ENCODE data around the gene BPIFA1.
A peak's percentile ranks its signal among the peaks of the same experiment; 100 is the strongest.

The BPIFA1 gene

GRCh38 chr20:33235696-33236095, at the start of gene BPIFA1:
BPIFA1 (plus strand) TSS chr20:33235996; CDS start chr20:33237712, 1,716 bp downstream.
- no peak for DNase-seq (ENCODE audit: low read depth)

GRCh38 chr20:33187491-33187890, 48.3 kb upstream of the BPIFA1 start:
- DNase-seq (ENCODE audit: low read depth), result no peak

GRCh38 chr20:33188421-33188820, 47.4 kb upstream of the BPIFA1 start:
- no peak for DNase-seq (ENCODE audit: low read depth)

- DNase-seq (ENCODE audit: low read depth), result no peak
Measured at GRCh38 chr20:33191484-33191883, 44.3 kb upstream of the BPIFA1 start.

GRCh38 chr20:33191955-33192354, 43.8 kb upstream of the BPIFA1 start:
- DNase-seq (ENCODE audit: low read depth), result no peak

GRCh38 chr20:33192912-33193501, 42.8 kb upstream of the BPIFA1 start:
- no peak for DNase-seq (ENCODE audit: low read depth)

GRCh38 chr20:33199026-33199425, 36.8 kb upstream of the BPIFA1 start:
- DNase-seq (ENCODE audit: low read depth), result no peak

- DNase-seq (ENCODE audit: low read depth), result no peak
Measured at GRCh38 chr20:33202451-33202850, 33.3 kb upstream of the BPIFA1 start.

- DNase-seq (ENCODE audit: low read depth), result no peak
Measured at GRCh38 chr20:33203444-33203843, 32.4 kb upstream of the BPIFA1 start.

GRCh38 chr20:33209789-33210188, 26.0 kb upstream of the BPIFA1 start:
- peak; percentile 72 for DNase-seq (ENCODE audit: low read depth)

GRCh38 chr20:33210371-33210770, 25.4 kb upstream of the BPIFA1 start:
- DNase-seq (ENCODE audit: low read depth), result no peak

GRCh38 chr20:33211817-33212424, 23.9 kb upstream of the BPIFA1 start:
- DNase-seq (ENCODE audit: low read depth), result peak; percentile 68

GRCh38 chr20:33217052-33217451, 18.7 kb upstream of the BPIFA1 start, which contains the start of gene BPIFA3:
BPIFA3 (plus strand) TSS chr20:33217352; CDS start chr20:33217537, 185 bp downstream.
- DNase-seq (ENCODE audit: low read depth), result no peak

GRCh38 chr20:33224399-33224798, 11.4 kb upstream of the BPIFA1 start:
- no peak for DNase-seq (ENCODE audit: low read depth)

- DNase-seq (ENCODE audit: low read depth), result no peak
Measured at GRCh38 chr20:33229843-33230242, 6.0 kb upstream of the BPIFA1 start.

- no peak for DNase-seq (ENCODE audit: low read depth)
Measured at GRCh38 chr20:33231237-33231636, 4.6 kb upstream of the BPIFA1 start.

GRCh38 chr20:33232486-33233072, 3.2 kb upstream of the BPIFA1 start:
- no peak for DNase-seq (ENCODE audit: low read depth)

- DNase-seq (ENCODE audit: low read depth), result no peak
Measured at GRCh38 chr20:33233129-33233774, 2.5 kb upstream of the BPIFA1 start.

- no peak for DNase-seq (ENCODE audit: low read depth)
Measured at GRCh38 chr20:33234050-33234449, 1.7 kb upstream of the BPIFA1 start.

GRCh38 chr20:33236351-33236750, 555 bp downstream of the BPIFA1 start:
- no peak for DNase-seq (ENCODE audit: low read depth)

- no peak for DNase-seq (ENCODE audit: low read depth)
Measured at GRCh38 chr20:33237989-33238388, 2.2 kb downstream of the BPIFA1 start.

GRCh38 chr20:33239418-33239817, 3.6 kb downstream of the BPIFA1 start:
- no peak for DNase-seq (ENCODE audit: low read depth)

All from ELR (cell line).